GM19438 (cell line): ENCODE measurements around the gene ADCY6.

ENCODE experiments used
- ATAC-seq: cut with Tn5 transposase; IDR thresholded peaks from one replicate; pipeline ENCODE4 v1.9.1; 2021; ENCODE audit warnings: low read depth; ENCODE audit not compliant: unreplicated experiment

The ADCY6 gene

GRCh38 chr12:48788854-48789775 lies at the start of gene ADCY6:
Gene ADCY6 (minus strand): TSS chr12:48789089. CDS start chr12:48783434, 5,655 bp downstream.
- ATAC-seq, result peak; percentile 68

- ATAC-seq, result no peak
Observed at GRCh38 chr12:48838048-48838447, 49.2 kb upstream of the ADCY6 start.

GRCh38 chr12:48832321-48833060 lies 43.6 kb upstream of the ADCY6 start:
- no peak for ATAC-seq

GRCh38 chr12:48831257-48831656 lies 42.4 kb upstream of the ADCY6 start:
- ATAC-seq, result no peak

- no peak for ATAC-seq
Observed at GRCh38 chr12:48828841-48829575, 40.1 kb upstream of the ADCY6 start.

GRCh38 chr12:48828293-48828692 lies 39.4 kb upstream of the ADCY6 start:
- no peak for ATAC-seq

GRCh38 chr12:48827513-48828096 lies 38.7 kb upstream of the ADCY6 start:
- no peak for ATAC-seq

GRCh38 chr12:48827026-48827425 lies 38.1 kb upstream of the ADCY6 start:
- no peak for ATAC-seq

GRCh38 chr12:48826209-48826855 lies 37.4 kb upstream of the ADCY6 start:
- no peak for ATAC-seq

- ATAC-seq, result no peak
Observed at GRCh38 chr12:48824905-48825304, 36.0 kb upstream of the ADCY6 start.

- no peak for ATAC-seq
Observed at GRCh38 chr12:48824112-48824511, 35.2 kb upstream of the ADCY6 start.

- no peak for ATAC-seq
Observed at GRCh38 chr12:48823281-48823680, 34.4 kb upstream of the ADCY6 start.

GRCh38 chr12:48822711-48823110 lies 33.8 kb upstream of the ADCY6 start:
- ATAC-seq, result no peak

GRCh38 chr12:48822139-48822538 lies 33.2 kb upstream of the ADCY6 start:
- ATAC-seq, result no peak

- no peak for ATAC-seq
Observed at GRCh38 chr12:48819986-48820725, 31.3 kb upstream of the ADCY6 start.

GRCh38 chr12:48818831-48819590 lies 30.1 kb upstream of the ADCY6 start:
- ATAC-seq, result no peak

GRCh38 chr12:48817873-48818830 lies 29.3 kb upstream of the ADCY6 start, which contains the start of gene CACNB3:
Gene CACNB3 (plus strand): TSS chr12:48818496. CDS start chr12:48818930, 434 bp downstream.
- ATAC-seq, result no peak
